C4-2B (cell line): ENCODE data around the gene NUDT22.

Experiments used
- CTCF ChIP-seq: fragments of 450-650 bp; conservative IDR thresholded peaks from 2 replicates; pipeline ENCODE4 v1.5.1; 2017; ENCODE audit warnings: mild to moderate bottlenecking
- ZFX ChIP-seq: fragments of 450-650 bp; IDR thresholded peaks from 2 replicates; pipeline ENCODE4 v1.6.1; 2017

GRCh38 chr11:64241491-64242374 lies 15.7 kb downstream of the NUDT22 start:
- TF ChIP-seq CTCF (no peak), ZFX (no peak)
